Cardiac muscle cell (in vitro differentiated cells and primary cell): ENCODE results near the gene STAT2. TPM values are rescaled to one million over a fixed set of nuclear protein-coding genes. Genes with fewer than 3 reads are reported as not detected.
A peak's percentile ranks its signal among the peaks of the same experiment; 100 is the strongest.
"Not testable (repeated sequence)": the region's sequence is repeated elsewhere in the genome, so short reads cannot be mapped to it uniquely, and the experiment has no call there.

Experiments used
- DNase-seq, 2 donors: peaks; one replicate each; pipeline versions ENCODE4 v3.0.0 to v3.0.0-alpha.2; 2010 to 2017; ENCODE audit warnings: low read depth in 1 of 2, low spot score in 1 of 2
- H3K27ac ChIP-seq: fragments of 200-600 bp; sonication (generic); 2 replicates; pipeline ENCODE4 v1.5.1; 2016
- H3K27me3 ChIP-seq: fragments of 200-600 bp; sonication (generic); 2 replicates; pipeline ENCODE4 v1.6.0; 2016; ENCODE audit warnings: control low read depth
- H3K36me3 ChIP-seq: fragments of 200-600 bp; sonication (generic); 2 replicates; pipeline ENCODE4 v1.5.1; 2016; ENCODE audit warnings: control low read depth
- H3K4me1 ChIP-seq: fragments of 200-600 bp; sonication (generic); 2 replicates; pipeline ENCODE4 v1.8.1; 2017; ENCODE audit warnings: low read depth, mild to moderate bottlenecking, mixed run types
- H3K4me3 ChIP-seq: fragments of 200-600 bp; sonication (generic); 2 replicates; pipeline ENCODE4 v1.5.1; 2016; ENCODE audit warnings: mild to moderate bottlenecking
- H3K9me3 ChIP-seq: fragments of 200-600 bp; sonication (generic); 2 replicates; pipeline ENCODE4 v1.5.1; 2017; ENCODE audit warnings: low read depth, mild to moderate bottlenecking, control low read depth
- polyA plus RNA-seq: library from polyadenylated mRNA; unstranded; fragments of >200 nt; fragmentation: Nextera tagmentation; extraction: Ambion mirVana; gene quantifications from 2 replicates; pipeline ENCODE4 v1.2.1, GENCODE V29; 2016
- total RNA-seq: library from RNA; depleted of rRNA; stranded (reverse); fragments of >200 nt; gene quantifications from 2 replicates; pipeline ENCODE4 v1.2.3, GENCODE V29; 2016
- TF ChIP-seq, protein P1 (sequence below): IDR thresholded peaks from 2 replicates; pipeline ENCODE4 v1.5.1; 2012; ENCODE audit warnings: low read depth, mild to moderate bottlenecking, low read length

The STAT2 gene
- total and polyA plus RNA-seq, 2 experiments from 2014 or later, result 56.2 to 78.7 TPM

DNA sequence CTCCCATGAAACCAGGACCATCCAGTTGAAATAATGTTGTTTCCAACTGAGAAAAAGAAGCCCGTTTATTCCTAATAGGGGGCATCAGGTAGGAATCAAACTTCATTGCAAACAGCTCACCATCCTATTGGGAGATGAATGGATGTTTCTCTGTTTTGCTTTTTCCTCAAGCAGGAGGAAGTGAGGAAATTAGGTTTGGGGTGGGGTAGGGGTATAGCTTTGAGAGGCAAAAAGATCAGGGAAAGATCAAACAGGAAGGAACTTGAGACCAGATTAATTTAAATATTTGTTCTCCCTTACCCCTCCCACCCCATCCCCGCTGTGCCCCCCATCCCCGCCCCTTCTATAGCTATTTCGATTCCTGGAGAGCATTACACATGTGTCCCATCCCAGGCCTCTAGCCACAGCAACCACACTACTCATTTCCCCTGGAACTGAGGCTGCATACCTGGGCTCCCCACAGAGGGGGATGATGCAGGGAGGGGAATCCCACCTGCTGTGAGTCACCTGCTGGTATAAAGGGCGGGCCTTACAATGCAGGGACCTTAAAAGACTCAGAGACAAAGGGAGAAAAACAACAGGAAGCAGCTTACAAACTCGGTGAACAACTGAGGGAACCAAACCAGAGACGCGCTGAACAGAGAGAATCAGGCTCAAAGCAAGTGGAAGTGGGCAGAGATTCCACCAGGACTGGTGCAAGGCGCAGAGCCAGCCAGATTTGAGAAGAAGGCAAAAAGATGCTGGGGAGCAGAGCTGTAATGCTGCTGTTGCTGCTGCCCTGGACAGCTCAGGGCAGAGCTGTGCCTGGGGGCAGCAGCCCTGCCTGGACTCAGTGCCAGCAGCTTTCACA lies 21.4 kb downstream of the STAT2 start, which contains the start of gene IL23A:
TSS of gene IL23A (plus strand) at position 577 of the 850 bp plus-strand sequence. CDS start at position 738, 161 bp downstream.
- TF ChIP-seq, protein P1, sequence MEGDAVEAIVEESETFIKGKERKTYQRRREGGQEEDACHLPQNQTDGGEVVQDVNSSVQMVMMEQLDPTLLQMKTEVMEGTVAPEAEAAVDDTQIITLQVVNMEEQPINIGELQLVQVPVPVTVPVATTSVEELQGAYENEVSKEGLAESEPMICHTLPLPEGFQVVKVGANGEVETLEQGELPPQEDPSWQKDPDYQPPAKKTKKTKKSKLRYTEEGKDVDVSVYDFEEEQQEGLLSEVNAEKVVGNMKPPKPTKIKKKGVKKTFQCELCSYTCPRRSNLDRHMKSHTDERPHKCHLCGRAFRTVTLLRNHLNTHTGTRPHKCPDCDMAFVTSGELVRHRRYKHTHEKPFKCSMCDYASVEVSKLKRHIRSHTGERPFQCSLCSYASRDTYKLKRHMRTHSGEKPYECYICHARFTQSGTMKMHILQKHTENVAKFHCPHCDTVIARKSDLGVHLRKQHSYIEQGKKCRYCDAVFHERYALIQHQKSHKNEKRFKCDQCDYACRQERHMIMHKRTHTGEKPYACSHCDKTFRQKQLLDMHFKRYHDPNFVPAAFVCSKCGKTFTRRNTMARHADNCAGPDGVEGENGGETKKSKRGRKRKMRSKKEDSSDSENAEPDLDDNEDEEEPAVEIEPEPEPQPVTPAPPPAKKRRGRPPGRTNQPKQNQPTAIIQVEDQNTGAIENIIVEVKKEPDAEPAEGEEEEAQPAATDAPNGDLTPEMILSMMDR, result no peak
- no peaks in the 10 kb centered on the region for H3K4me1 ChIP-seq
- peaks cover 8% of the 10 kb centered on the region for H3K36me3 ChIP-seq
- H3K27me3 ChIP-seq, result no peaks in the 10 kb centered on the region
- DNase-seq, result no peak
- no peak within 1 kb of the TSS for H3K4me3 ChIP-seq
- no peak within 1 kb of the TSS for H3K27ac ChIP-seq
- no peaks in the 10 kb centered on the region for H3K9me3 ChIP-seq

DNA sequence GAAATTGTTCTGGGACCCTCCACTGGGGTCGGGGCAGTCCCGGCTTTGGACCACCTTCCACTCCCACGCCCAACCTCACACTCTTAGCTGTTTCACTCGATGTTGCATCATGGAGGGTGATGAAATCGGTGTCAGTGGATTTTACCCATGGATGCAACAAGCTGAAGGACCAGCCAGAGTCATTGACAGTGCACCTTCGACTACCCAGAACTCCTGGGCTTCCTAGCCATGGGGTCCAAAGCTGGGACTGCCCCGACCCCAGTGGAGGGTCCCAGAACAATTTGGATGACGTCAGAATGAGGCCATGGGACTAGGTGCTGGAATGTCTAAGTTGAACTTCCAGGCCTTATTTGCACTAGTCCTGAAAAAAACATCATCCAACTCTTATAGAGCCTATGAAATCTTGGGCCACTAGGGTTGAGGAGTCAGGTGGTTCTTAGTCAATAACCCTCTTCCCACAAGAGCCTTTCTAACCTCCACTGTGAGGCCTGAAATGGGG lies 22.1 kb downstream of the STAT2 start:
- TF ChIP-seq, protein P1, result no peak
- no peak for DNase-seq
- H3K9me3 ChIP-seq, result no peaks in the 10 kb centered on the region
- H3K4me3 ChIP-seq, result no peak overlapping the region
- H3K4me1 ChIP-seq, result peaks cover 5% of the 10 kb centered on the region
- H3K27me3 ChIP-seq, result no peaks in the 10 kb centered on the region
- no peak overlapping the region for H3K27ac ChIP-seq
- H3K36me3 ChIP-seq, result peaks cover under 1% of the 10 kb centered on the region

DNA sequence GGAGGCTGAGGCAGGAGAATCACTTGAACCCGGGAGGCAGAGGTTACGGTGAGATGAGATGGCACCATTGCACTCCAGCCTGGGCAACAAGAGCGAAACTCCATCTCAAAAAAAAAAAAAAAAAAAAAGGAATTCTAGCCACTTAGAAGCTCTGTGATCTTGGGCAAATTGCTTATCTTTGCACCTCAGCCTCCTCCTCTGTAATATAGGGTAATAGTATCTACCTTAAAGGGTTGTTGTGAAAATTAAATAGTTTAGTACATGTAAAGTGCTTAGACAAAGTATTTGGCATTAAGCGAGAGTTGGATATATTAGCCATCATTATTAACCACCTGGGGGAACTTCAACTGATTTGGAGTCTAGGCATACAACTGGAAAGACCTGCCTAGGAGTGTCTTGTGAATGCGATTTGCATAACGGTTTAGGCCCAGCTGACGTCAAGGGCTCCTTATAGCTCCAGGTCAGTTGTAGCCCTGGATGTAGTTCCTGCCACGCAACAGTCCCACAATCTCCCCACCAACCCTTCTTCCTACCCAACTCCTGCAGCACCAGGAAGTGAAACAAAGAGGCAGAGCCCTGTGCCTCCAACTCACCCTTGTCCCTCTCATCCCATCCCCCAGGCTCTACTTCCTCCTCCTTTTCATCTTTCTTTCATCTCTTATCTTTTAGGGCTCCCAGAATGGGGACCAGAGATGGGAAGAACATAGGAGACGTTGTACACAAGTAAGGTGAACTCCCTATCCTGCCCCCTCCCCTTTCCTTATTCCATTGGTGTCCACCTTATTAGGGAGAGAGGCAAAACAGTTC lies 23.3 kb downstream of the STAT2 start:
- Histone ChIP-seq H3K27ac (no peak overlapping the region), H3K9me3 (no peaks in the 10 kb centered on the region), H3K4me3 (no peak overlapping the region), H3K36me3 (no peaks in the 10 kb centered on the region), H3K27me3 (no peaks in the 10 kb centered on the region), H3K4me1 (peaks cover 5% of the 10 kb centered on the region)
- TF ChIP-seq, protein P1, result no peak
- no peak for DNase-seq

DNA sequence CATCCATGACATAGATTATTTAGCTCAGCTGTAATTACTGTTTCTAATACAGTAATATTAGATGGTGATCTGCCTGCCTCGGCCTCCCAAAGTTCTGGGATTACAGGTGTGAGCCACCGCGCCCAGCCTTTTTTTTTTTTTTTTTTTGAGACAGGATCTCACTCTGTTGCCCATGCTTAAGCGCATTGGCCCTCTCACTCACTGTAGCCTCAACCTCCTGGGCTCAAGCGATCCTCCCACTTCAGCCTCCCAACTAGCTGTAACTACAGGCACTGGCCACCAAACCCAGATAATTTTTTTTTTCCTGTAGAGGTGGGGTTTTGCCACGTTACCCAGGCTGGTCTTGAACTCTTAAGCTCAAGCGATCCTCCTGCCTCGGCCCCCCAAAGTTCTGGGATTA lies 24.4 kb downstream of the STAT2 start:
- not testable (repeated sequence) for H3K4me1 ChIP-seq, H3K9me3 ChIP-seq, H3K36me3 ChIP-seq, DNase-seq, H3K27ac ChIP-seq, H3K27me3 ChIP-seq, H3K4me3 ChIP-seq

DNA sequence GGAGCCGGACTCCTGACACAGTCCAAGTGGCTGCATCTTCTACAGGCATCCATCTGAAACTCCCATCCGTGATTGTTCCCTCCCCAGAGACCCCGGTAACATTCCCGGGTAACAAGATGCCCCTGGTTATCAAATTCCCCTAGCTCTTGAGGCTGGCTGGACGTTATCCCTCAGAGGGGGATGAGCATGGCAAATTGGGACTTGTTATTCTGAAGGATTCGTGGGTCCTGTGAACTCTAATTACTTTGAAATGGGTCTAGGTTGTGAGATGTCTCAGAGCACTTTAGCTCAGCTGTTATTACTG lies 25.5 kb downstream of the STAT2 start:
- H3K36me3 ChIP-seq, result no peaks in the 10 kb centered on the region
- DNase-seq, result no peak
- H3K4me3 ChIP-seq, result peak overlapping the region; percentile 57
- no peaks in the 10 kb centered on the region for H3K27me3 ChIP-seq
- H3K9me3 ChIP-seq, result no peaks in the 10 kb centered on the region
- peaks cover 5% of the 10 kb centered on the region for H3K4me1 ChIP-seq
- H3K27ac ChIP-seq, result peak overlapping the region; percentile 96
- TF ChIP-seq, protein P1, result no peak
